Upper lobe of left lung (tissue), 6 donors: ENCODE measurements around the gene AFAP1. TPM values are rescaled to one million over a fixed set of nuclear protein-coding genes. Genes with fewer than 3 reads are reported as not detected.

Source experiments
- ATAC-seq, 2 donors: fragments of 200-7000 bp; cut with Tn5 transposase; one replicate each; pipeline ENCODE4 v1.9.1; 2022; ENCODE audit warnings: mild to moderate bottlenecking in 2 of 2, moderate library complexity in 2 of 2; ENCODE audit not compliant: low FRiP score in 2 of 2
- DNase-seq, 2 donors: peaks; one replicate each; pipeline ENCODE4 v3.0.0-alpha.2; 2019 to 2020
- H3K27ac ChIP-seq, 4 donors: fragments of 200-600 bp; sonication (generic); one replicate each; pipeline ENCODE4 v1.5.1; 2016 to 2019
- H3K27me3 ChIP-seq, 4 donors: fragments of 200-600 bp; sonication (generic); one replicate each; pipeline ENCODE4 v1.5.1; 2017 to 2019
- H3K36me3 ChIP-seq, 4 donors: fragments of 200-600 bp; sonication (generic); one replicate each; pipeline ENCODE4 v1.5.1; 2016 to 2019
- H3K4me1 ChIP-seq, 4 donors: fragments of 200-600 bp; sonication (generic); one replicate each; pipeline ENCODE4 v1.5.1; 2018 to 2019
- H3K4me3 ChIP-seq, 4 donors: fragments of 200-600 bp; sonication (generic); one replicate each; pipeline ENCODE4 v1.5.1; 2017 to 2019; ENCODE audit warnings: mild to moderate bottlenecking in 2 of 4, moderate library complexity in 1 of 4
- H3K9me3 ChIP-seq, 4 donors: fragments of 200-600 bp; sonication (generic); one replicate each; pipeline ENCODE4 v1.5.1; 2018 to 2019
- CTCF ChIP-seq, 6 experiments: fragments of 450-650 bp in 4 of 6; fragments of 200-600 bp in 2 of 6; sonication (generic) in 2 of 6; IDR thresholded peaks; one replicate each; pipeline ENCODE4 v1.5.1; 2016 to 2019; ENCODE audit warnings: antibody characterized with exemption in 6 of 6
- EP300 ChIP-seq, 4 donors: sonication (generic); formaldehyde crosslinking; IDR thresholded peaks; one replicate each; pipeline ENCODE4 v1.5.1; 2017; ENCODE audit warnings: antibody characterized with exemption in 4 of 4, control low read depth in 2 of 4
- POLR2A ChIP-seq, 4 donors: fragments of 450-650 bp; IDR thresholded peaks; one replicate each; pipeline ENCODE4 v1.5.1; 2016 to 2017; ENCODE audit warnings: antibody characterized with exemption in 4 of 4, mild to moderate bottlenecking in 2 of 4
- POLR2AphosphoS5 ChIP-seq, 2 donors: sonication (generic); formaldehyde crosslinking; IDR thresholded peaks; one replicate each; pipeline ENCODE4 v1.5.1; 2017; ENCODE audit warnings: antibody characterized with exemption in 2 of 2
- WGBS, 2 donors: methylation state at CpG; one replicate each; pipeline ENCODE4 v1.1.5; 2017 to 2018; 5-methylcytosine and 5-hydroxymethylcytosine counted together
- total RNA-seq, 6 donors: library from RNA; depleted of rRNA in 4 of 6; stranded (reverse); fragments of >200 nt in 4 of 6; gene quantifications; one replicate each; pipeline versions ENCODE4 v1.1.0 to v1.2.1, GENCODE V29; 2016 to 2021
- donor health status: DM: no; HTN: no; CAD: no; lungs with moderate emphysema.
- donor health status: DM: no; HTN: yes; CAD: no; lungs with severe emphysema.

Gene AFAP1
- total RNA-seq, 6 donors from 2014 or later: 10.9 to 26.7 (median 19.2) TPM

- Histone ChIP-seq H3K36me3 (no peaks in the 10 kb centered on the region), H3K27me3 (no peaks in the 10 kb centered on the region), H3K4me1 (no peaks in the 10 kb centered on the region), H3K4me3 (no peak overlapping the region), H3K9me3 (no peaks in the 10 kb centered on the region), H3K27ac (no peak overlapping the region)
- no peak for TF ChIP-seq CTCF (IDR thresholded peaks at IDR 0.05)
- 91 to 92% methylated on average over 14 to 17 of the region's 18 CpGs for WGBS, 2 donors
- ATAC-seq (no peak), DNase-seq (no peak)
These were observed 10.8 kb upstream of the AFAP1 start for GRCh38 chr4:7950301-7951092.

GRCh38 chr4:7949759-7950158, 10.1 kb upstream of the AFAP1 start:
- H3K4me1 ChIP-seq: no peaks in the 10 kb centered on the region
- H3K9me3 ChIP-seq: no peaks in the 10 kb centered on the region
- no peak for DNase-seq
- WGBS, 2 donors: 73 to 82% methylated on average over 4 of the region's 4 CpGs
- TF ChIP-seq POLR2AphosphoS5 (IDR thresholded peaks at IDR 0.05) (no peak), EP300 (IDR thresholded peaks at IDR 0.05) (no peak), CTCF (IDR thresholded peaks at IDR 0.05) (no peak), POLR2A (IDR thresholded peaks at IDR 0.05) (no peak)
- no peak overlapping the region for H3K27ac ChIP-seq
- H3K36me3 ChIP-seq: no peaks in the 10 kb centered on the region
- H3K4me3 ChIP-seq: no peak overlapping the region
- no peaks in the 10 kb centered on the region for H3K27me3 ChIP-seq
- ATAC-seq: peak in 1 of 2 donors; percentile 8

- ATAC-seq (no peak), DNase-seq (no peak)
- Histone ChIP-seq H3K36me3 (no peaks in the 10 kb centered on the region), H3K4me3 (no peak overlapping the region), H3K4me1 (no peaks in the 10 kb centered on the region), H3K9me3 (no peaks in the 10 kb centered on the region), H3K27me3 (no peaks in the 10 kb centered on the region), H3K27ac (no peak overlapping the region)
- 66 to 70% methylated on average over 4 of the region's 4 CpGs for WGBS, 2 donors
- TF ChIP-seq CTCF (IDR thresholded peaks at IDR 0.05): no peak
- no peak for TF ChIP-seq EP300 (IDR thresholded peaks at IDR 0.05)
- no peak for TF ChIP-seq POLR2A (IDR thresholded peaks at IDR 0.05)
- TF ChIP-seq POLR2AphosphoS5 (IDR thresholded peaks at IDR 0.05): no peak
These were observed 8.3 kb upstream of the AFAP1 start for GRCh38 chr4:7947927-7948326.

GRCh38 chr4:7945709-7946380, 6.2 kb upstream of the AFAP1 start:
- TF ChIP-seq POLR2AphosphoS5 (IDR thresholded peaks at IDR 0.05) (no peak), POLR2A (IDR thresholded peaks at IDR 0.05) (no peak), CTCF (IDR thresholded peaks at IDR 0.05) (no peak), EP300 (IDR thresholded peaks at IDR 0.05) (no peak)
- DNase-seq: no peak
- Histone ChIP-seq H3K4me1 (no peaks in the 10 kb centered on the region), H3K27ac (no peak overlapping the region), H3K27me3 (no peaks in the 10 kb centered on the region), H3K9me3 (no peaks in the 10 kb centered on the region), H3K4me3 (no peak overlapping the region), H3K36me3 (no peaks in the 10 kb centered on the region)
- 77 to 84% methylated on average over 14 of the region's 14 CpGs for WGBS, 2 donors
- no peak for ATAC-seq
